HG03066 (cell line): ENCODE measurements around the gene LDHD.
A peak's percentile ranks its signal among the peaks of the same experiment; 100 is the strongest.
"Not testable (repeated sequence)": the region's sequence is repeated elsewhere in the genome, so short reads cannot be mapped to it uniquely, and the experiment has no call there.

ENCODE experiments used
- ATAC-seq: cut with Tn5 transposase; IDR thresholded peaks from one replicate; pipeline ENCODE4 v1.9.1; 2021; ENCODE audit warnings: low read depth; ENCODE audit not compliant: unreplicated experiment

Gene LDHD

DNA sequence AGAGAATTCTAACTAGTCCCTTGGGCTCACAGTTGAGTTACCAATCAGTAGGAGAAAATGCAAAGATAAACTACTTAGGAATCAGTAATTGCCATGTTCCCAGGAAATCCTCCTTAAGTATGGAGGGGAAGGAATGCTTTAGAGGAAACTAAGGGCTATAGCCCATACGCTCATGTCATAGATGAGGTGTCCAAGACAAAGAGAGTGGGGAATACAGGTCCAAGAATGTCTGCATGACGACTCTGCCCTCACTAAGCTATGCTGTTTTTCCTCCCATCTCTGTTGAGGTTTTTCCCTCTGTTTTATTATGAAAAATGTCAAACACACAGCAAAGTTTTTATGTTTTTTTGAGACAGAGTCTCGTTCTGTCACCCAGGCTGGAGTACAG is 16.0 kb downstream of the LDHD start:
- no peak for ATAC-seq

GRCh38 chr16:75099738-75100602 is 16.6 kb downstream of the LDHD start:
- ATAC-seq, result peak; percentile 65

DNA sequence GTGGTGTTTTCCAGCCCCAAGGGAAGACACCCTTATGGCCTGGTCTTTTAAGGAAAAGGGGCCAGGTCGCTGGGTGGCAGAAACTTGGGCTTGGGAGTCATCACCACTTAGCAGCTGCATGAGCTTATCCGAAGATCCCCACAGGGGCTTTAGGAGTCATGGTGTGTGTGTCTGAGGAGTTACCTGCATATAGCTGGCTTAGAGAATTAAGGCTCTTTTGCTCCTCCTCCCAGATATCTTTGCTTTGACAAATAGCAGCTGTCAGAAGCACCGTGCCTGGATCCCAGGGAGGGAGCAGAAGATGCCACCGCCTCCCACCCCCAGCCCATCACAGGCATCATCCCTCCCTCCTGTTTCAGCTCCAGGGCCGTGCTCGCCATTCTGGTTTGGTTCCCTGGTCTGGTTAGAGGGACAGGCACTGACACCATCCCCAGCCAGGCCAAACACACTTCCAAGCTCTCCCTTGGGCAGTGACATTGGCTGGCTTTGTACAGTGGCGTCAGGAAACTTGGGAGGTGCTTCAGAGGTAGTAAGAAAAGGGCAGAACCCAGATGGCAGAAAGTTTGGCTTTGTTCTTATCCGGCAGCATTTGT is 17.4 kb downstream of the LDHD start:
- ATAC-seq, result no peak

DNA sequence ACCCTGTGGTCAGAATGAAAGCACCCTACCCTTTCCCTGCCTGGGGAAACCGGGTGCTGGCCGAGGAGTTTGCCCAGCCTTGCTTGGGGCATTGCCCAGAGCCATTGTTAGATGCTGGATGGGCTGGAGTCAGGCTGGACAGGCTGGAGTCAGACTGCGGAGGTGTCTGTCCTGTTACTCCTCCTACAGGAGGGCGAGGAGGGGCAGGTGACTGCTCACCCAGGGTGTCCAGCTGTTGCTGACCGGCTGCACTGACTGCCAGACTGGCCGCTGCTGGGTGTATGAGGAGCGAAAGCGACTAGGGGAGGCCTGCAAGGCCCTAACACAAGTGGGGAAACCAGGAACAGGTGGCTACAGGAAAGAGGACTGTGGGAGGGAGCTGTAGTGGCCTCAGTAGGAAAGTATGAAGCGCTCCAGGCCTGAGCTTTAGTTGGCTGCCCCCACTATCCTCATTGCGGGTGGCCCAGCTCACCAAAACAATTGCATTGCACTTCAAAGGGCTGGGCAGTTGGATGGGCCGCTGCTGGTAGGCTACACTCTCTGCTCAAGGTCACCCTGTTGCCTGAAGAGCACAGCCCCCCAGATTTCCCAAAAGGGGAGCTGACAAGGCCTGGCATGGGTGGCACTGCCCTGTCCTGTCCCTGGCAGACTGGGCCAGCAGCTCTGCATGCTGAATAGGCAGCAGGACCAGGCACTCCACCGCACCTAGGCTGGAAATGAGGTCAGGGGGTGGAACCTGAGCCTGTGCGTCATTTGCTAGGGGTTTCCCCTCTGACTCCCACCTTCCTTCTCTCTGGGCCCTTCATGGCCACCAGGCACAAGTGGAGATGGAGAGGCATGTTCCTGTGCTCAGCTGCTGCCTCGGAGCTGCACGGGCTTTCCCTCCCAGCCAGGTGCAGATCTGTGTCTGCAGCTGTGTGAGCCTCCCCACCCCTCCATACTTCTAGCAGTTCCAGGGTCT is 18.4 kb downstream of the LDHD start:
- no peak for ATAC-seq

DNA sequence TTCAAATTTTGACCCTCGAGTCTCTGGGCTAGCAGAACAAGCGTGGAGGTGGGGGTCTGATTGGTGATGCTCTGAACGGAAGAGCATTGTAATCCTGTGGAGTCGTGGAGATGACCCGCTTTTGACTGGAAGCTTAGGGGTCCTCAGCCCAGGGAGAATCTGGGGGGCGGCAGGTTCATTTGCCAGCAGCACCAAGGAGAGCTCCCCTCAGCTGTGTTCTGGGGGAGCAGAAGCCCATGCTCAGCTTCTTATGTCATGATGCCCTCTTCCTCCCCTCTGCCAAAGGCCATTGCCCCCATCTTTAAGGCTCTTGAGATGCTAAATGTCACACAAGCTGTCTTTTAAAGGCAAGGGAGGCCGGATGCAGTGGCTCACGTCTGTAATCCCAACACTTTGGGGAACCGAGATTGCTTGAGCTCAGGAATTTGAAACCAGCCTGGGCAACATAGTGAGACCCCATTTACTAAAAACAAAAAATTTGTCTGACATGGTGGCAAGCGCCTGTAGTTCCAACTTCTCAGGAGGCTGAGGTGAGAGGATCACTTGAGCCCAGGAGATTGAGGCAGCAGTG is 19.3 kb downstream of the LDHD start:
- no peak for ATAC-seq

- no peak for ATAC-seq
Observed at GRCh38 chr16:75096656-75097055, 19.9 kb downstream of the LDHD start.

DNA sequence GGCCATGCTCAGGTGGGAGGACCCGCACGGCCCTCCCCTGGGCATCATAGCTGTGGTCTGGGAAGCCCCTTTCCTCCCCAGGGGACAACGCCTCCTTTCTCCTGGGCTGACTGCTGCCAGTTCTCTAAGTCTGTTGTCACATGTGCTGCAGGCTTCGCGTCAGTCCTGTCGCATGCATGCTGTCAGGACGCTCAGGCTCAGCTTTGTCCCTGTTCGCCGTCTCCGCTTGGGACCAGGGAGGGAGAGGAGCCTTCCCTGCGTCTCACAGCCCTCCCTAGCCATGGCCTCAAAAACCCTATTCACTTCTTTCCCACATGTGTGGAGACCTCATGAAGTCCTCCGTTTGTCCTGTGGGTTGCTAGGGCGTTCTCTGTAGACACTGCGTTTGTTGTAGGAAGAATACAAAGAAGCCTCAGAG is 21.4 kb downstream of the LDHD start:
- ATAC-seq, result no peak

- no peak for ATAC-seq
Observed at GRCh38 chr16:75093598-75094540, 22.7 kb downstream of the LDHD start.

- ATAC-seq, result no peak
Observed at GRCh38 chr16:75092777-75093176, 23.8 kb downstream of the LDHD start.

DNA sequence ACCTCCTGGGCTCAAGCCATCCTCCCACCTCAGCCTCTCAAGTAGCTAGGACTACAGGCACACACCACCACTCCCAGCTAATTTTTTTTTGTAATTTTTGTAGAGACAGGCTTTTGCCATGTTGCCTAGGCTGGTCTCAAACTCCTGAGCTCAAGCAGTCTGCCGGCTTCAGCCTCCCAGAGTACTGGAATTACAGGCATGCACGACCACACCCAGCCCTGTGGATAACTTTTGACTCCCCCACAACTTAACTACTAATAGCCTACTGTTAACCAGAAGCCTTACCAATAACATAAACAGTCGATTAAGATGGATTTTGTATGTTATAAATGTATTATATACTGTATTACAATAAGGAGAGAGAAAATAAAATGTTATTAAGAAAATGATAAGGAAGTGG is 25.0 kb downstream of the LDHD start:
- not testable (repeated sequence) for ATAC-seq

- ATAC-seq, result not testable (repeated sequence)
Observed at GRCh38 chr16:75090899-75091298, 25.7 kb downstream of the LDHD start.

- ATAC-seq, result no peak
Observed at GRCh38 chr16:75089486-75090202, 26.9 kb downstream of the LDHD start.

DNA sequence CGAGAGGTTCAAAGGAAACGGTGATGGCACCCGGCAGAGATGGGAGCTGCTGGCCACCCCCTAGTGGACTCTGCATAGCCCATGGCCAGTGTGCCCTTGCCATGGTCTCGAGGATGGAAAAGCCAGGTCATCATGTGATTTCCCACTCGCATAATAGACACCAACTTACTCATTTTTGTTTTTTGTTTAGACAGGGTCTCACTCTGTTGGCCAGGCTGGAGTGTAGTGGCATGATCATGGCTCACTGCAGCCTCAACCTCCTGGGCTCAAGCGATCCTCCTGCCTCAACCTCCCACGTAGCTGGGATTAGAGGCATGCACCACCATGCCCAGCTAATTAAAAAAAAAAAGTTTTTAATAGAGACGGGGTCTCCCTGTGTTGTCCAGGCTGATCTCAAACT is 27.6 kb downstream of the LDHD start:
- ATAC-seq, result no peak

DNA sequence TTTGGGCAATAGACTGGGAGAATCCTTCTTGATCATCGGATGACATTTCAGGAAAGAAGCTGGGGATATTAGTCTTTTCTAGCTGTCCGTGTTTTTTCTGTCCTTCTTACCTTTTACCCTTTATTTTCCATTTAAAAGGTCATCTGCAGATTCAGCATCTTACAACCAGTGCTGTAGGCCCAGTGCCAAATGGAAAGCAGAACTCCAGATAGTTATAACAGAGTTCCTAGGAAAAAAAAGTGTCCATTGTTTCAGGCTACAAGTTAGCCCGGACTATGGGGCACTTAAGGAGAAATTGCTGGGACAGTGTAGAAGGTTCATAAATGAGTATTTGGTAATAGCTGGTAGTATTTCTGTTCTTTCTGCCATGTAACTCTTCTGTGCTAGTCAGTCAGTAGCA is 28.4 kb downstream of the LDHD start:
- no peak for ATAC-seq

- no peak for ATAC-seq
Observed at GRCh38 chr16:75087375-75087979, 29.1 kb downstream of the LDHD start.

DNA sequence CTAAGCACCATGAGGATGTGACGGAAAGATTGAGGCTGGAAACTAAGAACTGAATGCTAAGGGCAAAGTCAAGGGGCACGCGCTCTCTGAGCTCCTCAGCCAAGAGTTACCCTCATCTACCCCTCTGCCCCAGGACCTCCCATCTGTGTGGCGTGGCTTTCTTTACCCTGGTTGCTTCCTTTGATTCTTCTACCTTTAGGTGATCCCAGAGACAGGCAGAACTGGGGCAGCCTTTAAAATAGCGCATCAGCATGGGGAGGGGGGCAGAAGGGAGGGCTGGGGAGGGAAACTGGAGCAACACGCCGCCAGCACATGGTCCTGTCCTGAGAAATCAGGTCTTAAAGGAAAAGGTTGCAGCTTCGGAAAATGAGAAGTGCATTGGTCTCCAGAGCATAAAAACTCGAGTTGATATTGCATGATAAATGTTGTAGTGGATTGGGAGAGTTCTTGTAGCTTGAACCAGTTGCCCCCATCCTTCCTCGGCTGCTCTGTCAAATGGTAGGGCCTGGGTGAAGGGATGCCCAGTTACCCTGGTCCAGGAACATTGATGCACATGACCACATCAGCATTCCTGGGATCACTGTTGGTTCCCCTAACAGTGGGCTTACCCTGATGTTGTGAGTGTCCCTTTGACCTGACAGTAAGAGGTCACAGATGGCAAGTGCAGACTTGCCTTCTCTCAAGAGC is 29.7 kb downstream of the LDHD start:
- ATAC-seq, result no peak

- no peak for ATAC-seq
Observed at GRCh38 chr16:75086281-75086680, 30.3 kb downstream of the LDHD start.

GRCh38 chr16:75085556-75085955 is 31.0 kb downstream of the LDHD start:
- no peak for ATAC-seq
